ENCODE measurements around the gene FAM25A.

DNA sequence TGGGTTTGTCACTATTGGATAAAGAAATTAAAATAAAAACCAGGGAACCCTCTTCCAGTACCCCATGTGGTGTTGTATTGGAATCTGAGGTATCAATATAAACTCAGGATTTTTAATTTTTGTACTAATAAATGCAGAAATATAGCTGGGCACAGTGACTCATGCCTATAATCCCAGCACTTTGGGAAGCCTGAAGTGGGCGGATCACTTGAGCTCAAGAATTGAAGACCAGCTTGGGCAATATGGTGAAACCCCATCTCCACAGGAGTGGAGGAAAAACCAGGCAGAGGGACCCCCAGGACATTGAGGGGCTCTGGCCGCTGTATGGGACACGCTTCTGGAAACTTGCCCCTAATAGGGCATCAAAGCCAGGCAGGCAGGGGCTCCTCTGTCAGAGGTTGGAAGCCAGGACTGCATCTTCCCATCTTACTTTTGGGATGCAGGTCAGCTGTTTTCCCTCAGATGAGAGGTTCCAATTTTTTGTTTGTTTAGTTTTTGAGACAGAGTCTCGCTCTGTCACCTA is 40.7 kb upstream of the FAM25A start:
- TF ChIP-seq POLR2A (IDR thresholded peaks at IDR 0.05) = no peak
- TF ChIP-seq, protein P1, sequence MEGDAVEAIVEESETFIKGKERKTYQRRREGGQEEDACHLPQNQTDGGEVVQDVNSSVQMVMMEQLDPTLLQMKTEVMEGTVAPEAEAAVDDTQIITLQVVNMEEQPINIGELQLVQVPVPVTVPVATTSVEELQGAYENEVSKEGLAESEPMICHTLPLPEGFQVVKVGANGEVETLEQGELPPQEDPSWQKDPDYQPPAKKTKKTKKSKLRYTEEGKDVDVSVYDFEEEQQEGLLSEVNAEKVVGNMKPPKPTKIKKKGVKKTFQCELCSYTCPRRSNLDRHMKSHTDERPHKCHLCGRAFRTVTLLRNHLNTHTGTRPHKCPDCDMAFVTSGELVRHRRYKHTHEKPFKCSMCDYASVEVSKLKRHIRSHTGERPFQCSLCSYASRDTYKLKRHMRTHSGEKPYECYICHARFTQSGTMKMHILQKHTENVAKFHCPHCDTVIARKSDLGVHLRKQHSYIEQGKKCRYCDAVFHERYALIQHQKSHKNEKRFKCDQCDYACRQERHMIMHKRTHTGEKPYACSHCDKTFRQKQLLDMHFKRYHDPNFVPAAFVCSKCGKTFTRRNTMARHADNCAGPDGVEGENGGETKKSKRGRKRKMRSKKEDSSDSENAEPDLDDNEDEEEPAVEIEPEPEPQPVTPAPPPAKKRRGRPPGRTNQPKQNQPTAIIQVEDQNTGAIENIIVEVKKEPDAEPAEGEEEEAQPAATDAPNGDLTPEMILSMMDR (IDR thresholded peaks at IDR 0.05) = no peak

All from right lobe of liver (tissue), 4 donors.